ENCODE results near the gene PDE4D. TPM values are rescaled to one million over a fixed set of nuclear protein-coding genes. Genes with fewer than 3 reads are reported as not detected.
"Not testable (repeated sequence)": the region's sequence is repeated elsewhere in the genome, so short reads cannot be mapped to it uniquely, and the experiment has no call there.

Gene PDE4D
- total RNA-seq, 1 donor from 2014 or later, result 27.4 TPM

DNA sequence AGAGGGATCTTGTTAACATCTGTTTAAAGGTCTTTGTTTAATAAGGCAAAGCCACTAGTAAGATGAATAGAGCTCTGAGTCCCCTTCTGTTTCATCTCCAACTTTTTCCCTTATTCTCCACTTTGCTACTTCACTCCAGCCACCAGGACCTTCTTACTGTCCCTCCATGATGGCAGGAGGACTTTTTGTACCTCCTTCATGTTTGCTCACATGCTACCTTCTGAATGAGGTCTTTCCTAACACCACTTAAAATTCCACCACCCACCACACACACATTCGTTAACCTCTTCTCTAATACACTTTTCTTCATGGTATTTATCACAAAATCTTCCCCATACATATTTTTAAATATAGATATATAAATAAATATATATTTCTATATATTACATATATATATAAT is 501.9 kb downstream of the PDE4D start:
- no peak for DNase-seq (ENCODE audit: extremely low read depth, low read depth, low spot score)

DNA sequence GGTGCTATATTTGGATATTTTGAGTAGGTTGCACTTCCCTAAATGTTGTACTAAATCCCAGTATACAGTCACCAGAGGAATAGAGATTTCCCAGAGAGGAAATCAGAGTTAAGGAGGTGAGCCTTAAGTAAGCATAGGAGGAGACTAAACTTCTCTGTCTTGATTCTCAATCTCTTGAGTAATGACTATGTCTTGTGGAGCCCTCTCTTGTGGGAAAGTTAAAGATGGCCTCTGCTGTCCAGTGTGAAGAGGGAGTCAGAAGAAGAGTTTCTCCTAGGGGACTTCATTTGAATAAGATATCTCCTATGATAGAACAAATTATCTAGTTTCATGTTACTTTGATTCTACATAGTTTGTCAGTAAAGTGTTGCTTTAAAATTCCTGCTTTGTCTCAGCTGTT is 502.5 kb downstream of the PDE4D start:
- no peak for DNase-seq (ENCODE audit: extremely low read depth, low read depth, low spot score)

DNA sequence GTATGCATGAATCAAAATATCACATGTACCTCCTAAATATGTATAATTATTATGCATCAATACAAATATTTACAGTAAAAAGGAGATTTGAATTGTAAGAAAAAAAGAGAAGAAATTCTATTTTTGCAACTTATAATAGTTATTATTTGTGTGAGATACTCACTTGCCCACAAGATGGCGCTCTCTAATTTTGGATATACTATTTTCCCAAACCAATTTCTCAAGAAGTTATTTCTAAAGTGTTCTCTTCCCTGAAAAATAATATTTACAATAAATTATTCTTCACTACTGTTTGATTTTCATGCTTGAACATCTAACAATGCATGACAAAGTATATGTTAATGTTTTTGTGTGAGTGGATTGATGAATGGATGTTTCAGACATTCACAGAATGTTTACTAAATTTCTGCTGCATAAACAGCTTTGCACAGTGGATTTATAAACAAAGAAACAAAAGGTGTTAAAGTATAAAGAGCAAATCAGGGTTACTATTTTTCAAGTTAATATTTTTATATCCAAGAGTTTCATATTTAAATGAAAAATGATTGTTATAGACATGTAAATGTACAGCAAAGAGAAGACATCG is 503.4 kb downstream of the PDE4D start:
- DNase-seq (ENCODE audit: extremely low read depth, low read depth, low spot score), result no peak

DNA sequence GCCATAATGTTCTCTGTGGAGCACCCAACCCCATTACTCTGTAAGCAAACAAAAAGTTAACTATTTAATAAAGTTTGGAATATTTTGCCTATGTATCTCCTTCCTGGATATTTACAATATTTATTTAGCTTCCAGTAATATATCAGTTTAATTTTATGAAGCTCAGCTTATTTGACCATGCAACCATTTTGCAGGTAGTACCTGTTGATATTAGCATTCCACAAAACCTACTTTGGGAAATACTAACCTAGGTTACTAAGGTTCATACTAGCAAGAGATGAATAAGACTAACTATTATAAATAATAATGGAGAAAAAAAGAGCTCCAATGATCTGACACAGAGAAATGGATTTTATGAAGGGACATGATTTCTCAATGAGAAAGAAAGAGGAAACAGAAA is 506.4 kb downstream of the PDE4D start:
- no peak for DNase-seq (ENCODE audit: extremely low read depth, low read depth, low spot score)

DNA sequence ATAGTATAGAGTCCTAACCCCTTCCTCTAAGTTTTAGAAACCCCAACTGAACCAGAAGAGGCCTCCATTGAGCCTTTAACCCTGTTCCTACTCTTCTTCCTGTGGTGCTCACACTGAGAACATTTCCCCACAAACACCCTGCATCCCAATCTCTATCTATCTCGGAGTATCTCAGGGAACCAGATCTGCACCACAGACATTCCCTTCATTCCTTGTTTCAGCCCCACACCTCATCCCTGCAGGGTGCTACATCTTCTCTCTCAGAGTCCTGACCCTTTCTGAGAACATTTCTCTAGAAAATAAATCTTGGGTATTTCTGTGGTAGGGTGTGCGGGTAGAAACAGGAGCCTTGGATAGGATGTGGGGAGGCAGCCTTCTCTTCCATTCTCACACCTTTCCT is 507.8 kb downstream of the PDE4D start:
- no peak for DNase-seq (ENCODE audit: extremely low read depth, low read depth, low spot score)

DNA sequence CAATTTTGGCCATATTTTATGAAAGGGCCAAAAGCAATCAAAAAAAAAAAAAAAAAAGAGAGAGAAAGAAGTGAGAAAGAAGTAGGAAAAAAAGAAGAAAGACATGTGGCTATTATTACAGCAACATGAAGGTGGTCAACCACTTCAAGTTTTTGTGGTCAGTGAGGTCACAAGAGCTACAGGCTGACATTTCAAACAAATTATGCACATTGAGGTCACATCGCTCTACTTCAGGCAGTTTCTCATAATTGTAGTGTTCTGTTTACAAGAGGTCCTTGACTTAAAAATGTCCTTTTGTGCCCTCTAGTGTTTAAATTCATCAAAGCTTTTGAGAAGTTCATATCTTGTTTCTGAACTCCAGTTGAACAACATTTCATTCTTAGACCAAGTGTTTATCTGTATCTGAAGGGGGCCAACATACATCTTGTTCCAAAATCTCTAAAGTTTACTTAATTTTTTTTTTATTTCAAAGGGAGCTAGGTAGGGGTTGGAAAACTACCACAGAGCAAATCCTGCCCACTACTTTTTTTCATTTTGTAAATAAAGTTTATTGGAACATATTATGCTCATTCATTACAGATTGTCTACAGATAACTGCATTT is 513.1 kb downstream of the PDE4D start:
- peak; percentile 55 for DNase-seq (ENCODE audit: extremely low read depth, low read depth, low spot score)

DNA sequence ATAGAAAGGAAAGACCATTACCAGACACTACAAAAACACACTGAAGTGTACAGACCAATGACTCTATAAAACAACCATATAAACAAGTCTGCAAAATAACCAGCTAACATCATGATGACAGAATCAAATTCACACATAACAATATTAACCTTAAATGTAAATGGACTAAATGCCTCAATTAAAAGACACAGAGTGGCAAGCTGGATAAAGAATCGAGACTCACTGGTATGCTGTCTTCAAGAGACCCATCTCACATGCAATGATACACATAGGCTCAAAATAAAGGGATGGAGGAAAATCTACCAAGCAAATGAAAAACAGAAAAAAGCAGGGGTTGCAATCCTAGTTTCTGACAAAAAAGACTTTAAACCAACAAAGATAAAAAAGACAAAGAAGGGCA is 519.5 kb downstream of the PDE4D start:
- not testable (repeated sequence) for DNase-seq (ENCODE audit: extremely low read depth, low read depth, low spot score)

DNA sequence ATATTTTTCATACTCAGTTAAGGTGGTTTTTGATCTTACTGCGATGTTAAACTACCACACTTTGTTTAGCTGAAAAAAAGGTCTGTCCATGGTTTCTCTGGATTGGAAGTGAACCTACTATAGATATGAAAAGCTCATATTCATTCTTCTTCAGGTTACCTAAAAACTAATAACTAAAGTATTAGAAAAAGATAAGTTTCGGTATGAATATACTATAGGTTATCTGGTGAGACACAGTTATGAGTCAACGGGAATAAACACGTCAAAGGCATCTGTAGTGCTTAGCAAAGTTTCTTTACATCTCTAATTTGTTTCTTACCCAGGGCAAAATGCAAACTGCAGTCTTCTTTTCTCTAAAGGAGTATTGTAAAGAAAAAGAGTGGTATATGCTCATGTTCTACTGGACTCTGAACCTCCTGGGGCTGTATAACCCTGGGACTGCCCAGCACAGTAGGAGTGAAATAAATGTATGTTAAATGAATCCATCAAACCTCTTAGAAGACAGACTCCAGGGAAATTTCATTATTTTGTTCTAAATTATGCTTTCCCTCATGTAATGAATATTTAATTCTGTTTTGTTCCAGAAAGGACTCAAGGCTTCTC is 521.9 kb downstream of the PDE4D start:
- no peak for DNase-seq (ENCODE audit: extremely low read depth, low read depth, low spot score)

DNA sequence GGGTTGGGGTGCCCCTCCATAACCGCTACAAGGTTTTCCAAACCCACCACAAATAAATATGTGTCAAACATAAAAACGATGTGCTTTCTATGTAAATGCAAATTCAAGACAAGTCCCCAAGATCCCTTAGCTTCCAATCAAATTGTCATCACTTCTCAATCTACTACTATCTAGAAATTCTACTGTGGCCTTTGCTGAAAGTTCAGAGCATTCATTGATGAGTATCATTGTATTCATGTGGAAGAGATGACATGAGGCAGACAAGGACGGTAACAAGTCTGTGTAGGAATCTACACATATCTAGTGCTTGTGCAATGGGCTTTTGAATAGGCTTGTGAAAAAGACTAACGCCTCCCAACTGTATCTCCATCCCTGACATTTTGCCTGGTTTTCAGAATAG is 524.6 kb downstream of the PDE4D start:
- DNase-seq (ENCODE audit: extremely low read depth, low read depth, low spot score), result no peak

DNA sequence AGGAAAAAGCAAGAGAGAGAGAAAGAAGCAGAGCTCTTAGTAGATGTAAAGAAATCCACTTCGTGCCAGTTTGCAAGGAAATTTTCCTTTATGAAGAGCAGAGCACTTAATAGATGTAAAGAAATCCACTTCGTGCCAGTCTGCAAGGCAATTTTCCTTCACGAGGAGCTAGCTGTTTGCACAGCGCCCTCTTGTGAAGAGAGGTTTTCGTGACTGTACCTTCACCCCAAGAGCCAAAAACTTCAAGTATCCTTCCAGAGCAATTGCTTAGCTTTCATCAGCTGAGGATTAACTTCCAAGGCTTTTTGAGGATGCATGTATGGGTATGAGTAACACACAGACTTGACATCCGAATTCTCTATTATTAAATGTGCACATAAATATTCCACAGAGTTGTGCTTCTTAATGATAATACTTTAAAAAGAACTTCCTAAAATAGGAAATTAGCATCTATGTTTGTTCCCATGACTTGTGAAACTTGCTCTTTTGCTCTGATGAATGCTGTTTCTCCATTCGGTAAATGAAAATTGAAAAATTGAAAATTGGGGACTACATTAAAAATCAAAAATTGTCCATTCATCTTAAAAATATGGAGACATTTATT is 525.6 kb downstream of the PDE4D start:
- DNase-seq (ENCODE audit: extremely low read depth, low read depth, low spot score), result peak; percentile 63

DNA sequence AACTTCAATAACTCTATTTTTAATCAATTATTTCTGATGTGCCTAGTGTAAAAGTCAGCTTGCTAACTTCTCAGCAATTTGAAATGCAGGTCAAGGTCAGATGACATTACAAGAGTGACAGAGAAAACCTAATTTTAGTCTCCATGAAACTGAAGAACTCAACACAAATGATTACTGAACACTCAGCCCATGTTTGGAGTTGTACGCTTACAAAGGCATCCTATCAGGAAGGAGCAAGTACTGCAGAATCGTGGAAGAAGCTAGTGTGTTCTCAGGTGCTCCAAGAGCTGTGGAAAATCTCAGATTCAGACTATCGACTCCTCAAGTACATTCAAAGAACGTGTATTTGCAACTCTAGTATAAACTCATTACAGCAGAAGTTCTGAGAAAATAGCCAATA is 526.7 kb downstream of the PDE4D start:
- no peak for DNase-seq (ENCODE audit: extremely low read depth, low read depth, low spot score)

DNA sequence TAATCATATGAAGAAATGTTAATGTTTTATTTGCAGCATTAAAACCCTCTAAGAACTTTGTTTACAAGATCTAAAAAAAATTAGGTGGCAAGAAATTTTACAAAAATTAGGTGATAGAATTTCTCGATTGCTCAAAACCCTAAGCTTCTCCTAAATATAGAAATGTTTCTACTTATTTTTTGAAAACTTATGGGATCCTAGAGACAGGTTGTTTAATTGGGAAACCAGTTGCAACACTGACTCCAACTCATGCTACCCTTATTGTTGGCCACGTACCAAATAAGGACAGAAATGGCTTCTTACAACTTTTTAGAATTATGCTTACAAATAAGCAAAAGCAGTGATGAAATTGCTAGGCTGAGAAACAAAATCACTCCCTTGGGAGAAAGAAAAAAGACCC is 531.1 kb downstream of the PDE4D start:
- DNase-seq (ENCODE audit: extremely low read depth, low read depth, low spot score), result no peak

DNA sequence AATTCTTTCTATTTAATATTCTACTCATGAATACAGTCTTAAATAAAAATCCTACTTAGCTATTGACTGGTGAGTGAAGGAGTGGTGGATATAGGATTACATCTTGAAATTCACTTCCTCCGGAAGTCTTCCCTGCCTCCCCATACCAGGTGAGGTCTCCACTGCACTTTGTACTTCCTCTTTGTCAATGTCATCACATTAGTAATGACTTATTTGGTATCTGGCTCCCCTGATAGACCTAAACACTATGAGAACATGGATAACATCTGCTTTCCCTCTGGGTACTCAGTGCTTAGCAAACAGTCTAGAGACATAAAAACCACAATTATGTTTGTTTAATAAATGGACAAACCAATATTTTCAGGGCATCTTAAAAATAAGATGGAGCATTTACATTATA is 532.1 kb downstream of the PDE4D start:
- no peak for DNase-seq (ENCODE audit: extremely low read depth, low read depth, low spot score)

DNA sequence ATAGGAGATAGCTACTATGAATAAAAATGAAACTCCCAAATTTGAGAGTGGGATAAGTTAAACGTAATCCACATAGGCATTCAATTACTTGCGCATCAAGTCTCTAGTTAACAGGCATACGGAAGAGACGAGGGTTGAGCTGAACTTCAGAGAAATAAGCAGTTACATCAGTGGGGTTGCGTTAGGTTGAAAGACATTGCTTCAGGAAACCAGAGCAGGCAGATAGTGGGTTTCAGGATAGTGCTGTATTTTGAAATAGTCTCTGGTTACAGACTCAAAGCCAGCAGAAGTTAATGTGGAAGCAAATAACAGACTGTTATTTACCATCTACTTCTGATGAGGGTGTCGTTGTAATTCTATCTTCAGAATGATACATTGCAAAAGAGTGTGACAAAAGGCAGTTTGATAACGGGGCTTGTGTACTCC is 533.4 kb downstream of the PDE4D start:
- DNase-seq (ENCODE audit: extremely low read depth, low read depth, low spot score), result no peak

DNA sequence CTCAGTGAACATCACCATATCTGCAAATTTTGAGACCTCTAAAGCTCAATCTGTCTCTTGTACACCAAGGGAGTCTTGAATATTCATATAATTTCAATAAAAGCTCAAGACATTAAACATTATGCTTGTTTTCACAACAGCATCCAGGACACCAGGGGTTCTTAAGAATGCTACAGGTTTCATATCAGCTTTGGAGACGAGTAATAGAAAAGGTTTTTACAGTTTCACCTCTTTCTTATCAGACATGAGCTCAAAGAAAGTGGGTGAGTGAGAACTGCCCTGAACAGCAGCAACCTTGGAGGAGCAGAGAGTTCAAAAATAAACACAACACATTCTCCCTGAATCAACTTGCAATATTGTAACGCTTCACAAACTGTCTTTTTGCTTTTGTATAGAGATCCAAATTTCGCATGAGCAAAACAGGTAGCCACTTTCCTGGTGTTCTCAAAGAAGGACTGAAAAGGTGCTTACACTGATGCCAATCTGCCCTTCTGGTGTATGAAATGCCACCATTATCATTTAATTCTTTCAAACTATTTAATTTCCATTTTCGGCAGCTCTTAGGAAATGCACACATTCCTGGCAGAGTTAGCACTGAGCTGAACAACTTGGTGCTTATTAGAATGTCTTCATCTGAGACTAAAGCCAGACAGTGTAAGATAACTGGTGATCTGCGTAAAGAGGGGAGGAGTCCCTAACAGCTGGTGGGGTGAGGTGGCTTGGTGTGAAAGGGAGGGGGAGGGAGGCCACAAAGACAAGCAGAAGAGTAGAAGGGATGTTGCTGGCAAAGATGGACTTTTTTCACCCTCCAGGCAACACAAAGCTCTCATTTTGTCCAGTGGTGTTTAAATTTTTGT is 535.3 kb downstream of the PDE4D start:
- DNase-seq (ENCODE audit: extremely low read depth, low read depth, low spot score), result no peak

DNA sequence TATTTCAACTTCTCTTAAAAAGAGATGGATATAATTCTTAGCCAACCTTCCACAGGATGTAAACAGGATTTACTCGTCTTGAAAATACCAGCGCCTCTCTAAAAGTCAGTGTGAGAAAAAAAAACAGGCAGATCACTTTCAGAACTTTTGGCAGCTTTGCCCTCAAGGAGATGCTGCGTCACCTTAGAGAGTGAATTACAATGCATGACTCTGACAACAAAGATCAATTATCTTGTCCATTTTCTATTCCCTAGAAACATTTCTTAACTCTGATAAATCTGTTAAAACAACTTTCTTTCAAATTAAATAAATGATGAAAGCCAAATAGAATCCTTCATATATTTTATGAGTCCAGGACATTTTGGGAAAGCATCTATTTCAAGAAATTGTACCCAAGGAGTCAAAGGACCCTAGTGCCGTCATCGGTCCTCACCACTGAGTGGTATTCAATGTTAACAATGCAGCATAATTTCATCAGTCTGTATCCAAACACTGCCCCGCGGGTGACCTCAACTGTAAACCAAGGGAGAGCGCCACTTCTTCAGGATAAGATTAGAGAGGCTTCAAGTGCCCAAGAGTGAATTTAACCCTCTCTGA is 536.0 kb downstream of the PDE4D start:
- no peak for DNase-seq (ENCODE audit: extremely low read depth, low read depth, low spot score)

DNA sequence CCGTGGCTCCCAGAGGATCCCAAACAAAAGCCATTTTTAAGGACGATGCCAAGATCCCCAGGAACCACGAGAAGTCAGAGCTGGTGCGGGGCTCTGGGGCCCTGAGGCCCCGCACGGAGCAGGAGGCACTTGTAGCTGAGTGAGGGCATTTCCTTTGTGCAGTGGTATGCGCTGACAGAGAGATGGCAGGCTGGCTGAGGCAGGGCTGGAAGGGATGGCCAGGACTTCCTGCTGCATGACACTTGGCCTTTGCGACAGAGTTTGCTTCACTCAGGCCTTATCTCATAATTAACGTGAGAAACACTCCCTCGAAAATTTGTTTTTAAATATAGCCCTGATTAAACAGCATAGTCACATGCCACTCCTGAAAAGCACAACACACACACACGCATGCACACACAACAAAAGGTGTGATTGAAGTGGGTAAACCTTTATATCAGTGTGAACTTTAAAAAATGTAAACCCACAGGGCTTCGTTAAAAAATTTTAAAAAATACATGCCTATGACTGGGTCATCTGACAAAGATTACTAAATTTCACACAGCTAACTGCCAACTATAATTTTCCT is 536.6 kb downstream of the PDE4D start:
- DNase-seq (ENCODE audit: extremely low read depth, low read depth, low spot score), result no peak

DNA sequence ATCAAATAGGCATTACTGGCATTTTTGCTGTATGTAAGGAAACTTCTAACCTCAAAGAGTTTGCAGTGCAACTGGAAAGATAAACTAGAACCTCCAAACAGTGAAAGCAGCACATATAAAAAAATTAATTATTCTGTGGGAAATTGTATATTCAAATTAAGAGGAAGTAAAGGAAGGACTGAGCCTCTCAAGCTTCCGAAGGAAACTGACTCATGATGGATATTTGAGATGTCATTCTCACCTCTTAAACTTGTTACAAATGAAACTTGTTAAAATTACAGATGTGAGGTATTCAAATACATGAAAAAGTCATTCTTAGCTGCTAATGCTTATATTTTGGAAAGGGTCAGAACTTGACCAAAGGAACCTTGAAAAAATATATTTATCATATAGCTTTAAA is 538.7 kb downstream of the PDE4D start:
- peak; percentile 18 for DNase-seq (ENCODE audit: extremely low read depth, low read depth, low spot score)

DNA sequence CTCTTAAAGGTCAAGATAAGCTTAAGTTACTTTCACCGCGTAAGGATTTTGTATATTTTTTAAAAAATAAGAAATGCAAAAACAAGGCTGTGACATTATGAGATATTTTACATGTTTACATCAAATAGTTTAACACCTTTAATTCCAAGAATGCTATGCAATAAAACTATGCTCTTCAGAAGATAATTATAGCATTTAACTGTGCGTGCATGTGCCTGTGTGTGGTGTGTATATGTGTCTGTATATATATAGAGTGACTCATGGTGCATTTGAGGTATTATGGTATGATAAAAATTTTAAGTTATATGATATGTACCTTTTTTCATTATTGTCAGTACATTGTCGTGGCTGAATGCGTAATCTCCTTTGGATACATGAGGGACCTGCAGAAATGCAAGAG is 539.3 kb downstream of the PDE4D start:
- no peak for DNase-seq (ENCODE audit: extremely low read depth, low read depth, low spot score)

DNA sequence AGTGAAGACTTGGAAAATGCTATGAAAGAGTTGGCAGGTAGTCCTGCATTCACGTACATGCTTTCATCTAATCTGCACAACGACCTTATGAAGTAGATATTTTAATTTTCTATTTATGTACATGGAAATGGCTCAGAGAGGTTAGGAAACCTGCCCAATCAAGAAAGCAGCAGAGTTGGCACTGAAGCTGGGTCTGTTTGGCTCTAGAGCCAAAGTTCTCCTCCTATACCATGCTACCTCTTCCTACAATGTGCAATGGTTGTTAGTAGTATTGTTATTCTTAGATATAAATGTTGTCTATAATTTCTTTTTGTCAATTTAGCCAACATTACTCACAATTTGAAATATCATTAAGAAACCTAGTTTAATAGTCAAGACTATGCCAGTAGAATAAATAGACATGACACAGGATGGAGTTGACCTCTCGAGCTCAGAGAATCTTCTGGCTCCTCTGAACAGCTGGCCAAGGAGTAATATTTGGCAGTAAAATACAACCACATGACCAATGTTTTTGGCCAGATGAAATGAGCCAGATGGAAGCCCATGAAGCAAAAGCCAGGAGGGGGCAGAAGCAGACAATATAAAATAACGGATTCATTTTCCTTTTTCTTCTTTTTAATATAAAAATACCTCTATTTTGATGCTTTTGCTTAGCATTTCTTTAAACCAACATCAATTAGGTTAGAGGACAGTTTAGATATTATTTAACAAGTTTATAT is 542.3 kb downstream of the PDE4D start:
- DNase-seq (ENCODE audit: extremely low read depth, low read depth, low spot score), result no peak
